ENCODE results near the gene FZD2.
A peak's percentile ranks its signal among the peaks of the same experiment; 100 is the strongest.
"Not testable (repeated sequence)": the region's sequence is repeated elsewhere in the genome, so short reads cannot be mapped to it uniquely, and the experiment has no call there.

Gene FZD2

GRCh38 chr17:44556832-44557606, at the start of gene FZD2:
Gene FZD2 (plus strand): TSS chr17:44557484. CDS start chr17:44557689, 205 bp downstream.
- DNase-seq: peak; percentile 97

GRCh38 chr17:44511241-44512134, 45.8 kb upstream of the FZD2 start:
- DNase-seq: peak; percentile 91

GRCh38 chr17:44518032-44518431, 39.3 kb upstream of the FZD2 start:
- DNase-seq: no peak

- DNase-seq: peak; percentile 93
These were observed 34.2 kb upstream of the FZD2 start for GRCh38 chr17:44522883-44523671.

GRCh38 chr17:44523672-44523972, 33.7 kb upstream of the FZD2 start:
- no peak for DNase-seq

GRCh38 chr17:44527102-44527501, 30.2 kb upstream of the FZD2 start:
- DNase-seq: no peak

GRCh38 chr17:44527954-44528353, 29.3 kb upstream of the FZD2 start:
- no peak for DNase-seq

GRCh38 chr17:44529864-44530263, 27.4 kb upstream of the FZD2 start:
- DNase-seq: no peak

- DNase-seq: no peak
These were observed 26.3 kb upstream of the FZD2 start for GRCh38 chr17:44530896-44531418.

- DNase-seq: peak; percentile 90
These were observed 23.6 kb upstream of the FZD2 start for GRCh38 chr17:44533533-44534246.

- no peak for DNase-seq
These were observed 21.0 kb upstream of the FZD2 start for GRCh38 chr17:44536090-44536953.

GRCh38 chr17:44537922-44538321, 19.4 kb upstream of the FZD2 start:
- DNase-seq: not testable (repeated sequence)

GRCh38 chr17:44539673-44540072, 17.6 kb upstream of the FZD2 start:
- DNase-seq: no peak

- DNase-seq: no peak
These were observed 16.8 kb upstream of the FZD2 start for GRCh38 chr17:44540246-44541084.

- no peak for DNase-seq
These were observed 15.3 kb upstream of the FZD2 start for GRCh38 chr17:44541884-44542581.

- no peak for DNase-seq
These were observed 13.9 kb upstream of the FZD2 start for GRCh38 chr17:44543213-44543904.

GRCh38 chr17:44543905-44544523, 13.3 kb upstream of the FZD2 start:
- DNase-seq: peak; percentile 41
